Panc1 (cell line): ENCODE data around the gene TMEM185B.

Source experiments
- CTCF ChIP-seq: fragments of 450-650 bp; IDR thresholded peaks from 2 replicates; pipeline ENCODE4 v1.5.1; 2017; ENCODE audit warnings: mild to moderate bottlenecking
- SIN3A ChIP-seq: IDR thresholded peaks from 2 replicates; pipeline ENCODE4 v1.6.1; 2012; ENCODE audit warnings: low read depth, mild to moderate bottlenecking, low read length, moderate library complexity, borderline replicate concordance; ENCODE audit not compliant: insufficient read depth

GRCh38 chr2:120237491-120237902 is 14.3 kb upstream of the TMEM185B start:
- no peak for TF ChIP-seq CTCF
- TF ChIP-seq SIN3A = no peak
